Loucy (cell line): ENCODE data around the gene CENPO.

Experiments
- CTCF ChIP-seq: fragments of 200-600 bp; sonication (generic); conservative IDR thresholded peaks from 2 replicates; pipeline ENCODE4 v1.5.1; 2014; ENCODE audit warnings: mild to moderate bottlenecking, antibody characterized with exemption, low read length
- EZH2phosphoT487 ChIP-seq: fragments of 200-600 bp; IDR thresholded peaks from 2 replicates; pipeline ENCODE4 v1.6.1; 2018; ENCODE audit warnings: antibody characterized with exemption, mild to moderate bottlenecking, moderate library complexity, borderline replicate concordance

GRCh38 chr2:24832521-24832920 is 39.3 kb downstream of the CENPO start:
- TF ChIP-seq CTCF (no peak), EZH2phosphoT487 (no peak)
